Lower leg skin (tissue), 3 donors: ENCODE results near the gene CACNA1D.

ENCODE experiments used
- CTCF ChIP-seq, 3 donors: fragments of 450-650 bp; IDR thresholded peaks; one replicate each; pipeline ENCODE4 v1.5.1; 2016; ENCODE audit warnings: antibody characterized with exemption in 3 of 3, mild to moderate bottlenecking in 3 of 3, moderate library complexity in 2 of 3
- POLR2A ChIP-seq, 2 donors: fragments of 450-650 bp; IDR thresholded peaks; one replicate each; pipeline ENCODE4 v1.6.1; 2016 to 2017; ENCODE audit warnings: antibody characterized with exemption in 2 of 2, mild to moderate bottlenecking in 1 of 2, moderate library complexity in 1 of 2

GRCh38 chr3:53753518-53754183 is 259.2 kb downstream of the CACNA1D start:
- TF ChIP-seq POLR2A (IDR thresholded peaks at IDR 0.05), result no peak
- TF ChIP-seq CTCF (IDR thresholded peaks at IDR 0.05), result no peak
